HCEC 1CT (cell line): Measurements from ENCODE around the gene CCL14.
"Not testable (repeated sequence)": the region's sequence is repeated elsewhere in the genome, so short reads cannot be mapped to it uniquely, and the experiment has no call there.

Experiments
- DNase-seq: peaks from one replicate; pipeline ENCODE4 v3.0.0-alpha.2; 2017

The CCL14 gene

GRCh38 chr17:35986643-35987042 lies at the start of gene CCL14:
TSS of gene CCL14 (minus strand) at chr17:35986729. CDS start at chr17:35986649, 80 bp downstream.
- DNase-seq, result no peak

- no peak for DNase-seq
These were observed 49.7 kb upstream of the CCL14 start for GRCh38 chr17:36036235-36036634.

GRCh38 chr17:36034127-36034526 lies 47.6 kb upstream of the CCL14 start:
- no peak for DNase-seq

GRCh38 chr17:36030956-36031355 lies 44.4 kb upstream of the CCL14 start:
- no peak for DNase-seq

- no peak for DNase-seq
These were observed 41.2 kb upstream of the CCL14 start for GRCh38 chr17:36027761-36028160.

- DNase-seq, result no peak
These were observed 37.8 kb upstream of the CCL14 start for GRCh38 chr17:36024106-36024869.

- no peak for DNase-seq
These were observed 32.9 kb upstream of the CCL14 start for GRCh38 chr17:36019423-36019822.

- no peak for DNase-seq
These were observed 31.3 kb upstream of the CCL14 start, which contains the start of gene CCL23 for GRCh38 chr17:36017799-36018198. TSS of gene CCL23 (minus strand) at chr17:36017972. CDS start at chr17:36017897, 75 bp downstream.

- DNase-seq, result no peak
These were observed 30.0 kb upstream of the CCL14 start for GRCh38 chr17:36016555-36016954.

GRCh38 chr17:36015895-36016294 lies 29.4 kb upstream of the CCL14 start:
- DNase-seq, result not testable (repeated sequence)

- no peak for DNase-seq
These were observed 28.4 kb upstream of the CCL14 start for GRCh38 chr17:36014946-36015345.

- DNase-seq, result no peak
These were observed 24.7 kb upstream of the CCL14 start for GRCh38 chr17:36011201-36011600.

GRCh38 chr17:36008998-36009665 lies 22.6 kb upstream of the CCL14 start:
- DNase-seq, result no peak

GRCh38 chr17:36004594-36005108 lies 18.1 kb upstream of the CCL14 start:
- no peak for DNase-seq

- no peak for DNase-seq
These were observed 16.1 kb upstream of the CCL14 start for GRCh38 chr17:36002631-36003030.

GRCh38 chr17:36001862-36002603 lies 15.5 kb upstream of the CCL14 start:
- DNase-seq, result no peak

- DNase-seq, result no peak
These were observed 14.7 kb upstream of the CCL14 start, which contains the start of gene CCL15 for GRCh38 chr17:36001110-36001771. TSS of gene CCL15 (minus strand) at chr17:36001553. CDS start at chr17:36001492, 61 bp downstream.

GRCh38 chr17:36000732-36001109 lies 14.2 kb upstream of the CCL14 start:
- no peak for DNase-seq

- DNase-seq, result no peak
These were observed 12.2 kb upstream of the CCL14 start for GRCh38 chr17:35998756-35999155.

- no peak for DNase-seq
These were observed 11.6 kb upstream of the CCL14 start for GRCh38 chr17:35998018-35998545.

- DNase-seq, result not testable (repeated sequence)
These were observed 8.8 kb upstream of the CCL14 start for GRCh38 chr17:35995346-35995745.

GRCh38 chr17:35991075-35991474 lies 4.5 kb upstream of the CCL14 start:
- DNase-seq, result no peak
